IMR-90 (cell line): Measurements from ENCODE around the gene SHLD1. TPM values are rescaled to one million over a fixed set of nuclear protein-coding genes. Genes with fewer than 3 reads are reported as not detected.

Experiments used
- ATAC-seq: fragments of 200-7000 bp; cut with Tn5 transposase; 2 replicates; pipeline ENCODE4 v1.9.1; 2020; ENCODE audit warnings: low read depth, mild to moderate bottlenecking, moderate library complexity
- BruUV-seq: library from RNA; stranded (reverse); fragments of 400-500 nt; replicated peaks from 2 replicates; lab custom pipeline; 2021; lab: Mats Ljungman, UMichigan
- CTCF ChIA-PET: fragments of 300-600 bp; formaldehyde crosslinking; extraction: SDS; loops from one replicate; lab custom pipeline; 2021; ENCODE audit warnings: antibody characterized with exemption; lab: Yijun Ruan, JAX
- POLR2A ChIA-PET: fragments of 300-600 bp; sonication (Branson Sonifier 250); formaldehyde crosslinking; loops from one replicate; lab custom pipeline; 2022; ENCODE audit warnings: antibody characterized with exemption; ENCODE audit not compliant: unreplicated experiment; lab: Charles Lee
- DNase-seq: peaks from one replicate; pipeline ENCODE4 v3.0.0; 2013
- H2AFZ ChIP-seq: replicated peaks from 2 replicates; pipeline ENCODE3; 2013; ENCODE audit warnings: low read length, mild to moderate bottlenecking; ENCODE audit not compliant: poor library complexity
- H2AK5ac ChIP-seq: 2 replicates; pipeline ENCODE4 v1.6.1; 2013; ENCODE audit warnings: low read depth, low read length, inconsistent platforms
- H2AK9ac ChIP-seq: replicated peaks from 2 replicates; pipeline ENCODE3; 2013; ENCODE audit warnings: mild to moderate bottlenecking, low read depth, low read length, moderate library complexity; ENCODE audit not compliant: poor library complexity
- H2BK120ac ChIP-seq: 2 replicates; pipeline ENCODE4 v1.6.1; 2013; ENCODE audit warnings: low read depth, low read length, inconsistent platforms
- H2BK15ac ChIP-seq: 3 replicates; pipeline ENCODE4 v1.6.1; 2013; ENCODE audit warnings: low read depth, low read length, inconsistent platforms
- H2BK20ac ChIP-seq: 2 replicates; pipeline ENCODE4 v1.6.1; 2013; ENCODE audit warnings: low read depth, mild to moderate bottlenecking, inconsistent platforms, low read length, moderate library complexity
- H2BK5ac ChIP-seq: 2 replicates; pipeline ENCODE4 v1.6.1; 2013; ENCODE audit warnings: mild to moderate bottlenecking, low read depth, low read length, inconsistent platforms; ENCODE audit not compliant: poor library complexity, severe bottlenecking
- H3K14ac ChIP-seq: replicated peaks from 2 replicates; pipeline ENCODE4 v1.6.1; 2013; ENCODE audit warnings: low read depth, low read length, inconsistent platforms
- H3K18ac ChIP-seq: 2 replicates; pipeline ENCODE4 v1.6.1; 2013; ENCODE audit warnings: low read depth, low read length, control low read depth
- H3K23ac ChIP-seq: 2 replicates; pipeline ENCODE4 v1.6.1; 2013; ENCODE audit warnings: low read depth, low read length, inconsistent platforms
- H3K27ac ChIP-seq: 2 replicates; pipeline ENCODE4 v1.5.1; 2013; ENCODE audit warnings: mild to moderate bottlenecking, control low read depth, low read length; ENCODE audit not compliant: insufficient read depth
- H3K27me3 ChIP-seq: 2 replicates; pipeline ENCODE4 v1.6.1; 2013; ENCODE audit warnings: low read length; ENCODE audit not compliant: control insufficient read depth, insufficient read depth
- H3K36me3 ChIP-seq: 2 replicates; pipeline ENCODE4 v1.6.1; 2013; ENCODE audit warnings: low read length, mixed read lengths; ENCODE audit not compliant: control insufficient read depth, insufficient read depth
- H3K4ac ChIP-seq: 2 replicates; pipeline ENCODE4 v1.6.1; 2013; ENCODE audit warnings: low read depth, low read length, inconsistent platforms
- H3K4me1 ChIP-seq: 2 replicates; pipeline ENCODE4 v1.6.1; 2013; ENCODE audit warnings: low read length, mixed read lengths; ENCODE audit not compliant: control insufficient read depth, insufficient read depth
- H3K4me2 ChIP-seq: 2 replicates; pipeline ENCODE4 v1.6.1; 2013; ENCODE audit warnings: low read depth, mild to moderate bottlenecking, control low read depth, low read length, moderate library complexity
- H3K4me3 ChIP-seq: 2 replicates; pipeline ENCODE4 v1.5.1; 2013; ENCODE audit warnings: low read depth, mild to moderate bottlenecking, control low read depth, low read length, moderate library complexity; ENCODE audit not compliant: insufficient read depth
- H3K56ac ChIP-seq: 2 replicates; pipeline ENCODE4 v1.6.1; 2013; ENCODE audit warnings: low read length, inconsistent platforms; ENCODE audit not compliant: insufficient read depth; ENCODE audit errors: extremely low read depth
- H3K79me1 ChIP-seq, 2 experiments: 2 replicates each; pipeline ENCODE4 v1.6.1; 2013; ENCODE audit warnings: low read length in 2 of 2, inconsistent platforms in 1 of 2, low read depth in 1 of 2
- H3K9ac ChIP-seq: 2 replicates; pipeline ENCODE4 v1.6.1; 2013; ENCODE audit warnings: low read depth, low read length, control low read depth
- H3K9me1 ChIP-seq: 2 replicates; pipeline ENCODE4 v1.6.1; 2013; ENCODE audit warnings: low read length, inconsistent platforms; ENCODE audit not compliant: insufficient read depth
- H3K9me3 ChIP-seq: 2 replicates; pipeline ENCODE4 v1.6.1; 2013; ENCODE audit warnings: low read length; ENCODE audit not compliant: control insufficient read depth, insufficient read depth
- H4K20me1 ChIP-seq: 2 replicates; pipeline ENCODE4 v1.6.1; 2013; ENCODE audit warnings: low read length, inconsistent platforms; ENCODE audit not compliant: insufficient read depth
- H4K5ac ChIP-seq: 2 replicates; pipeline ENCODE4 v1.6.1; 2013; ENCODE audit warnings: mild to moderate bottlenecking, low read depth, low read length, control low read depth
- H4K8ac ChIP-seq, 2 experiments: 2 replicates each; pipeline ENCODE4 v1.6.1; 2013; ENCODE audit warnings: low read depth in 2 of 2, low read length in 2 of 2, control low read depth in 1 of 2, inconsistent platforms in 1 of 2
- H4K91ac ChIP-seq: 2 replicates; pipeline ENCODE4 v1.6.1; 2013; ENCODE audit warnings: low read depth, low read length, inconsistent platforms; ENCODE audit not compliant: insufficient read depth
- MAFK ChIP-seq: IDR thresholded peaks from 2 replicates; pipeline ENCODE4 v1.6.1; 2012; ENCODE audit warnings: low read depth, low read length, improper control_type of control experiment
- MXI1 ChIP-seq: IDR thresholded peaks from 2 replicates; pipeline ENCODE4 v1.6.1; 2012; ENCODE audit warnings: low read depth, mild to moderate bottlenecking, low read length, moderate library complexity, borderline replicate concordance
- RFX5 ChIP-seq: IDR thresholded peaks from 2 replicates; pipeline ENCODE4 v1.8.0; 2012; ENCODE audit warnings: low read depth, mild to moderate bottlenecking, low read length, moderate library complexity
- SMC3 ChIP-seq: fragments of 150-350 bp; IDR thresholded peaks from 2 replicates; pipeline ENCODE4 v1.6.1; 2016; ENCODE audit warnings: low read depth, mild to moderate bottlenecking, antibody characterized with exemption, low read length, moderate library complexity
- WGBS, 2 experiments: methylation state at CpG; one replicate each; pipeline versions ENCODE4 v1.1.5 to v1.1.7; 2013; ENCODE audit warnings: missing lambda C conversion rate in 2 of 2; ENCODE audit not compliant: insufficient read length in 1 of 2; ENCODE audit errors: extremely low coverage in 2 of 2; 5-methylcytosine and 5-hydroxymethylcytosine counted together
- dilution Hi-C: fragments of 300-500 bp; cut with HindIII; formaldehyde crosslinking; loops from one replicate; pipeline ENCODE4 v1.14.3; 2018; ENCODE audit warnings: low sequenced_read_pairs; ENCODE audit not compliant: unreplicated experiment
- in situ Hi-C: fragments of 300-500 bp; cut with MboI; formaldehyde crosslinking; loops from 3 replicates; pipeline ENCODE4 v1.14.3; 2019; ENCODE audit warnings: low sequenced_read_pairs, inconsistent platforms, mixed read lengths
- intact Hi-C: fragments of 100-400 bp; cut with micrococcal nuclease; formaldehyde crosslinking; loops from 2 replicates; pipeline ENCODE4 v1.10.0; 2022
- polyA plus RNA-seq, 3 experiments: library from polyadenylated mRNA; depleted of rRNA; stranded (reverse); fragments of >200 nt; gene quantifications; 2 replicates each; pipeline ENCODE4 v1.2.3, GENCODE V29; 2012; ENCODE audit warnings: low replicate concordance in 1 of 3
- total RNA-seq: library from RNA; depleted of rRNA; stranded (reverse); fragments of >200 nt; gene quantifications from 2 replicates; pipeline ENCODE4 v1.2.3, GENCODE V29; 2012

The SHLD1 gene
- total and polyA plus RNA-seq, 2 of the 4 experiments (the other 2 are of a cell fraction): 2.6 to 3.0 TPM

DNA sequence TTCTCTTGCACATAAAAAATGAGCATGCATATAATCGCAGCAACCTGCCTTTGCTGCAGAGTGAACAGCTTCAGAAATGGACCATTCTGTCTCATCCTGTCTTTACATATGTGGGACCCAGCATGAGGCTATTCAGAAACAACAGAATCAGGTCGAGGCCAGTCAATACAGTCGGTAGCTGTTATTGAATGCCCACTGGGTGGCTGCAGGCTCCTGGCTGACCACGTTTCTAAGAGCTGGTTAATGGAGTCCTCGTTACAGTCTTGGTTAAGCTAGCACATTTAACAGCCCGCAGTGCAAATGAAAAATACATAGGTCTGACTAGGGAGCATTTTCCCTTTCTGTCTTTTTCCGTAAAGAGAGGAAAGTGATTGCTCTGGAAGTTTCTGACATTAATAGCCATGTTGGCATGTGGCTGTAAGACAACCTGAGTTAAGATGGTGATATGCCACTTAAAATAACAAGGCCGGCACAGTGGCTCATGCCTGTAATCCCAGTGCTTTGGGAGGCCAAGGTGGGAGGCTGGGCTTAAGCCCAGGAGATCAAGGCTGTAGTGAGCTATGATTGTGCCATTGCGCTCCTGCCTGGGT is 75.0 kb downstream of the SHLD1 start:
- ATAC-seq (no peak), DNase-seq (no peak)
- Histone ChIP-seq H4K8ac (no peak overlapping the region), H3K79me1 (no peaks in the 10 kb centered on the region), H2AFZ (no peak overlapping the region), H3K4ac (no peak overlapping the region), H3K4me3 (no peak overlapping the region), H4K5ac (no peak overlapping the region), H4K20me1 (no peaks in the 10 kb centered on the region), H2AK5ac (no peak overlapping the region), H3K27ac (no peak overlapping the region), H3K23ac (no peak overlapping the region), H4K91ac (no peak overlapping the region), H3K9me3 (no peaks in the 10 kb centered on the region), H2AK9ac (no peak overlapping the region), H3K4me2 (no peak overlapping the region), H3K14ac (no peak overlapping the region), H3K18ac (no peak overlapping the region), H2BK5ac (no peak overlapping the region), H2BK20ac (no peak overlapping the region), H2BK120ac (no peak overlapping the region), H3K9me1 (peaks cover 2% of the 10 kb centered on the region; the same call in 1 of the 2 replicates), H3K27me3 (no peaks in the 10 kb centered on the region), H3K56ac (no peak overlapping the region), H2BK15ac (no peak overlapping the region), H3K36me3 (no peaks in the 10 kb centered on the region), H3K4me1 (peaks cover 2% of the 10 kb centered on the region; the same call in 1 of the 2 replicates), H3K9ac (no peak overlapping the region)
- WGBS, 2 experiments: 41% methylated on average over 4 of the region's 9 CpGs; no CpG with 5 or more reads in 1 of the 2 experiments
- in situ Hi-C loops: no loop called here
- ChIA-PET CTCF (no interaction called here), POLR2A (no interaction called here)
- TF ChIP-seq SMC3 (no peak), MXI1 (no peak), MAFK (no peak), RFX5 (no peak)
- intact Hi-C loops: no loop called here
- no TSS peak for BruUV-seq
- dilution Hi-C loops: no loop called here
